ENCODE data around the gene CFAP251.

The CFAP251 gene

DNA sequence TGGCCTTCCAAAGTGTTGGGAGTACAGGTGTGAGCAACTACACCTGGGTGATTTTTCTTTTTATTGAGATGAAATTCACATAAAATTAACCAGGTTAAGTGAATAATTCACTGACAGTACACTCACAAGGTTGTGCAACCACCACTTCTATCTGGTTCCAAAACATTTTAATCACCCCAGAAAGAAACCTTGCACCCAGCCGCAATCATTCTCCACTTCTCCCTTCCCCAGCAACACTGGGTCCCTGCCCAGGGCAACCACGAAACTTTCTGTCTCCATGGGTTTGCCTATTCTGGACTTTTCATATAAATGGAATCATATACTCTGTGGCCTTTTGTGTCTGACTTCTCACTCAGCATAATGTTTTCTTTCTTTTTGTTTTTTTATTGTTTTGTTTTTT lies 133.9 kb downstream of the CFAP251 start:
- Histone ChIP-seq H3K9me3 (ENCODE audit: control insufficient read depth in 2 of 2, low read length in 2 of 2) (no peaks in the 10 kb centered on the region), H3K27me3 (ENCODE audit: control insufficient read depth in 2 of 2, insufficient read depth in 2 of 2, low read length in 2 of 2) (no peaks in the 10 kb centered on the region), H3K9ac (ENCODE audit: low read depth in 1 of 2, low read length in 2 of 2) (no peak overlapping the region), H3K27ac (ENCODE audit: low read depth in 2 of 2, low read length in 2 of 2) (no peak overlapping the region), H3K4me1 (ENCODE audit: control insufficient read depth in 2 of 2, insufficient read depth in 2 of 2, low read length in 2 of 2) (peaks cover 5% of the 10 kb centered on the region in 2 donors), H3K4me3 (ENCODE audit: low read length in 2 of 2) (no peak overlapping the region), H3K36me3 (ENCODE audit: control insufficient read depth in 2 of 2, insufficient read depth in 2 of 2, low read length in 2 of 2) (peaks cover 0 to 3% of the 10 kb centered on the region in 2 donors)
